Fibroblast of lung (primary cell): ENCODE results near the gene SH2D7. TPM values are rescaled to one million over a fixed set of nuclear protein-coding genes. Genes with fewer than 3 reads are reported as not detected.
A peak's percentile ranks its signal among the peaks of the same experiment; 100 is the strongest.

Source experiments
- DNase-seq, 2 donors: peaks; one replicate each; pipeline versions ENCODE4 v3.0.0 to v3.0.0-alpha.2; 2010; ENCODE audit warnings: low read depth in 2 of 2
- H2AFZ ChIP-seq: 2 replicates; pipeline ENCODE4 v1.5.1; 2012; ENCODE audit warnings: low read length, control low read depth, inconsistent platforms
- H3K27ac ChIP-seq: 2 replicates; pipeline ENCODE4 v1.5.1; 2011; ENCODE audit warnings: low read length, control low read depth; ENCODE audit not compliant: insufficient read depth
- H3K27me3 ChIP-seq: 2 replicates; pipeline ENCODE4 v1.5.1; 2011; ENCODE audit warnings: mild to moderate bottlenecking, low read length; ENCODE audit not compliant: control insufficient read depth, insufficient read depth
- H3K36me3 ChIP-seq: 2 replicates; pipeline ENCODE4 v1.5.1; 2011; ENCODE audit warnings: low read length; ENCODE audit not compliant: control insufficient read depth, insufficient read depth
- H3K4me1 ChIP-seq: 2 replicates; pipeline ENCODE4 v1.5.1; 2011; ENCODE audit warnings: low read length; ENCODE audit not compliant: control insufficient read depth, insufficient read depth; ENCODE audit errors: extremely low read depth
- H3K4me2 ChIP-seq: 2 replicates; pipeline ENCODE4 v1.5.1; 2011; ENCODE audit warnings: low read length, control low read depth; ENCODE audit not compliant: insufficient read depth; ENCODE audit errors: extremely low read depth
- H3K4me3 ChIP-seq, 4 experiments: fragments of 200-600 bp in 1 of 4; sonication (generic) in 1 of 4; replicated peaks in 1 of 4; 2 replicates each; pipeline ENCODE4 v1.5.1; 2011 to 2016; ENCODE audit warnings: low read length in 4 of 4, low read depth in 3 of 4, mild to moderate bottlenecking in 3 of 4, control low read depth in 2 of 4, inconsistent platforms in 1 of 4, mixed read lengths in 1 of 4; ENCODE audit not compliant: insufficient read depth in 1 of 4; ENCODE audit errors: control extremely low read depth in 1 of 4
- H3K79me2 ChIP-seq: 2 replicates; pipeline ENCODE4 v1.5.1; 2012; ENCODE audit warnings: mild to moderate bottlenecking, low read length, inconsistent platforms; ENCODE audit not compliant: control insufficient read depth, insufficient read depth
- H3K9ac ChIP-seq: 2 replicates; pipeline ENCODE4 v1.5.1; 2011; ENCODE audit warnings: mild to moderate bottlenecking, low read length, control low read depth; ENCODE audit not compliant: insufficient read depth
- H3K9me3 ChIP-seq: 2 replicates; pipeline ENCODE4 v1.5.1; 2012; ENCODE audit warnings: low read depth, low read length; ENCODE audit not compliant: control insufficient read depth, insufficient read depth
- H4K20me1 ChIP-seq: 2 replicates; pipeline ENCODE4 v1.5.1; 2011; ENCODE audit warnings: low read length; ENCODE audit not compliant: control insufficient read depth, insufficient read depth; ENCODE audit errors: extremely low read depth
- EZH2 ChIP-seq: IDR thresholded peaks from 2 replicates; pipeline ENCODE4 v1.5.1; 2012; ENCODE audit warnings: low read length, control low read depth, mild to moderate bottlenecking; ENCODE audit errors: missing control alignments
- polyA plus RNA-seq, 2 donors: library from polyadenylated mRNA; depleted of rRNA in 1 of 2; stranded (reverse) in 1 of 2; unstranded in 1 of 2; fragments of >200 nt; gene quantifications; 2 replicates each; pipeline ENCODE4 v1.2.1, GENCODE V29; 2011 to 2012; ENCODE audit warnings: missing spikeins in 1 of 2
- total RNA-seq: library from RNA; depleted of rRNA; stranded (reverse); fragments of >200 nt; gene quantifications from 2 replicates; pipeline ENCODE4 v1.2.1, GENCODE V29; 2014
- TF ChIP-seq, protein P1 (sequence below), 2 donors: IDR thresholded peaks in 1 of 2; conservative IDR thresholded peaks in 1 of 2; 1 replicate in 1 of 2; 2 replicates in 1 of 2; pipeline ENCODE4 v1.5.1; 2011 to 2012; ENCODE audit warnings: low read length in 2 of 2, control low read depth in 1 of 2, inconsistent platforms in 1 of 2, low read depth in 1 of 2, mild to moderate bottlenecking in 1 of 2

Gene SH2D7
- total and polyA plus RNA-seq, 2 donors (not counting 1 experiment from before 2014, with no cell fraction given) = 0.03 TPM; not detected in 1

DNA sequence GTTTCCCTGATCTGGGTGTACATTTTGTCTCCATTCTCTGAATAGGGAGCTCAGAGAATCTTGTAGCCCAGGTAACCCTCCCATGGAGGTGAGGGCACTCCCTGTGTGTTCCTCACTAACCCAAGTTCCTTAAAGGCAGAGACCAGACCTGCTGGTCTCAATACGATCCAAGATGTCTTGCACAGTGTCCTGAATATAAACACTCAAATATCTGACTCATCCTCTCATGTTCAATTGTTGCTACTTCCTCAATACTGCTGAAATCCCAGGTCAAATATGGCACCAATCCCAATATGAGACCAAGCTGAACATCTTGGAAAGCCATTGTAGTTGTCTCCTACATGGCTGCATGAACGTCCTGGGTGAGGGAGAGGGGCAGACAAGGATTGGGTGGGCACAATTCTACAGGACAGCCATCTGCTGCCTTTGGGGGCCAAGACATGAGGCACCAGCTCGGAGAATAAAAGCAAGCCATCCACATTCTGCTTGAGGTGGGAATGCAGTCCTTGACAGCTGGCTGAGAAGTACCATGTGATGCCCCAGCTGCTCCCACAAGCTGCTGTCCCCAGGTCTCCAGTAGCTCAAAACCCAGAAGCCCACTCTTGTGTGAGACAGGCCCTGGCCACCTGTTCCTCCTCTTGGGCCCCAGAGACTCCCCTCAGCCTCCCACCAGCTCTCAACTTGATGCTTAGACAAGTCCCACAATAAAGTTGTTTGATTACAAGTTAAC, 33.1 kb upstream of the SH2D7 start:
- Histone ChIP-seq H2AFZ (no peak overlapping the region), H3K4me3 (no peak overlapping the region), H3K9me3 (no peaks in the 10 kb centered on the region), H3K36me3 (no peaks in the 10 kb centered on the region), H3K4me1 (peaks cover 34% of the 10 kb centered on the region), H3K4me2 (peak overlapping the region; percentile 18), H3K79me2 (peaks cover 68% of the 10 kb centered on the region), H3K9ac (no peak overlapping the region), H3K27ac (peak overlapping the region; percentile 33), H3K27me3 (no peaks in the 10 kb centered on the region), H4K20me1 (no peaks in the 10 kb centered on the region)
- TF ChIP-seq, protein P1, sequence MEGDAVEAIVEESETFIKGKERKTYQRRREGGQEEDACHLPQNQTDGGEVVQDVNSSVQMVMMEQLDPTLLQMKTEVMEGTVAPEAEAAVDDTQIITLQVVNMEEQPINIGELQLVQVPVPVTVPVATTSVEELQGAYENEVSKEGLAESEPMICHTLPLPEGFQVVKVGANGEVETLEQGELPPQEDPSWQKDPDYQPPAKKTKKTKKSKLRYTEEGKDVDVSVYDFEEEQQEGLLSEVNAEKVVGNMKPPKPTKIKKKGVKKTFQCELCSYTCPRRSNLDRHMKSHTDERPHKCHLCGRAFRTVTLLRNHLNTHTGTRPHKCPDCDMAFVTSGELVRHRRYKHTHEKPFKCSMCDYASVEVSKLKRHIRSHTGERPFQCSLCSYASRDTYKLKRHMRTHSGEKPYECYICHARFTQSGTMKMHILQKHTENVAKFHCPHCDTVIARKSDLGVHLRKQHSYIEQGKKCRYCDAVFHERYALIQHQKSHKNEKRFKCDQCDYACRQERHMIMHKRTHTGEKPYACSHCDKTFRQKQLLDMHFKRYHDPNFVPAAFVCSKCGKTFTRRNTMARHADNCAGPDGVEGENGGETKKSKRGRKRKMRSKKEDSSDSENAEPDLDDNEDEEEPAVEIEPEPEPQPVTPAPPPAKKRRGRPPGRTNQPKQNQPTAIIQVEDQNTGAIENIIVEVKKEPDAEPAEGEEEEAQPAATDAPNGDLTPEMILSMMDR (conservative IDR thresholded peaks at IDR 0.05 in 1 of 2, IDR thresholded peaks at IDR 0.05 in 1 of 2; ENCODE audit: low read depth in 1 of 2, low read length in 2 of 2) = no peak
- no peak for TF ChIP-seq EZH2
- DNase-seq = peak in 1 of 2 donors; percentile 30

DNA sequence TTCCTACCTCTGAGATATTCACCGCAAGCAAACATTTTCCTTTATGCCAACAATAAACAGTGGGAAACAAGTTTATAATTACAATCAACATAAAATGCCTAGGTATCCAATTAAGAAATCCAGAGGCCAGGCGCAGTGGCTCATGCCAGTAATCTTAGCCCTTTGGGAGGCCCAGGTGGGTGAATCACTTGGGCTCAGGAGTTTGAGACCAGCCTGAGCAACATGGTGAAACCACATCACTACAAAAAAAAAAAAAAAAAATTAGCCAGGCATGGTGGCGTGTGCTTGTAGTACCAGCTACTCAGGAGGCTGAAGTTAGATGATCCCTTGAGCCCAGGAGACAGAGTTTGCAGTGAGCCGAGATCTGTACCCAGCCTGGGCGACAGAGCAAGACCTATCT, 32.1 kb upstream of the SH2D7 start:
- Histone ChIP-seq H3K9ac (no peak overlapping the region), H4K20me1 (no peaks in the 10 kb centered on the region), H3K4me1 (peaks cover 41% of the 10 kb centered on the region), H2AFZ (no peak overlapping the region), H3K9me3 (no peaks in the 10 kb centered on the region), H3K4me3 (no peak overlapping the region), H3K36me3 (no peaks in the 10 kb centered on the region), H3K4me2 (no peak overlapping the region), H3K27me3 (no peaks in the 10 kb centered on the region), H3K79me2 (peaks cover 65% of the 10 kb centered on the region), H3K27ac (no peak overlapping the region)
- TF ChIP-seq, protein P1 (conservative IDR thresholded peaks at IDR 0.05 in 1 of 2, IDR thresholded peaks at IDR 0.05 in 1 of 2; ENCODE audit: low read depth in 1 of 2, low read length in 2 of 2) = no peak
- no peak for TF ChIP-seq EZH2
- DNase-seq = no peak

DNA sequence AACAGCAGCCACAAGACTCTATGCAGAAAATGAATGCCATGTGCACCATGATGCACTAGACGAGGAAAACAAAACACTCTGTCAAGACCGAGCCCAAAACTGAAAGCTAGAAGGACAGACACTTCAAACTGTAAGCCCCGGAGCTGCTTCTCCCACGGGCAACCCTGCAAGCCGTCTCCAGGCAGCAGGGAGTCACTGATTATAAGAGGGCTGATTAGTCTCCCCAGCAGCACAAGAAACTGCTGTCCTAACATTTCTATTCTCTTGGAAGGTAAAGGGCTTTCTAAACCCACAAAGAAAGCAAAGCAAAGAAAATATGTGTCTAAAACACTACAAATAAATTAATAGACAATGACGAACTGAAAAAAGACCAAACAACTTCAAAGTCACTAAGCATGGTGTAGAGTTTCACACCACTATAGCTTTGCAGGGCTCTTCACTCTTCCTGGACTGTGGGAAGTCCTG, 30.4 kb upstream of the SH2D7 start:
- peaks cover 63% of the 10 kb centered on the region for H3K79me2 ChIP-seq
- peak overlapping the region in 3 of 4 experiments; percentile 10 to 36 (median 22) for H3K4me3 ChIP-seq
- TF ChIP-seq EZH2 = no peak
- TF ChIP-seq, protein P1 (conservative IDR thresholded peaks at IDR 0.05 in 1 of 2, IDR thresholded peaks at IDR 0.05 in 1 of 2; ENCODE audit: low read depth in 1 of 2, low read length in 2 of 2) = no peak
- no peaks in the 10 kb centered on the region for H4K20me1 ChIP-seq
- peak overlapping the region; percentile 50 for H3K9ac ChIP-seq
- peaks cover 42% of the 10 kb centered on the region for H3K4me1 ChIP-seq
- no peaks in the 10 kb centered on the region for H3K27me3 ChIP-seq
- peak; percentile 50 to 66 for DNase-seq
- H3K9me3 ChIP-seq = no peaks in the 10 kb centered on the region
- peak overlapping the region; percentile 81 for H3K4me2 ChIP-seq
- no peaks in the 10 kb centered on the region for H3K36me3 ChIP-seq
- peak overlapping the region; percentile 66 for H3K27ac ChIP-seq
- no peak overlapping the region for H2AFZ ChIP-seq
